SH-SY5Y (cell line): ENCODE data around the gene VMP1.

Experiments
- GATA2 ChIP-seq: IDR thresholded peaks from 2 replicates; pipeline ENCODE4 v1.6.1; 2011; ENCODE audit warnings: mild to moderate bottlenecking, low read depth, low read length
- GATA3 ChIP-seq: IDR thresholded peaks from 2 replicates; pipeline ENCODE4 v1.6.1; 2011; ENCODE audit warnings: low read depth, mild to moderate bottlenecking, low read length, moderate library complexity

GRCh38 chr17:59751955-59752413, 44.5 kb downstream of the VMP1 start:
- TF ChIP-seq GATA2 (no peak), GATA3 (no peak)
